SU-DHL-6 (cell line): ENCODE measurements around the gene RELL1.
A peak's percentile ranks its signal among the peaks of the same experiment; 100 is the strongest.

ENCODE experiments used
- H2AFZ ChIP-seq: fragments of 200-600 bp; sonication (generic); 2 replicates; pipeline ENCODE4 v1.6.1; 2014; ENCODE audit warnings: low read depth, mild to moderate bottlenecking, moderate library complexity, mixed read lengths, antibody characterized with exemption, low read length; ENCODE audit not compliant: severe bottlenecking
- H3F3A ChIP-seq: fragments of 200-600 bp; shearing (Covaris generic); 2 replicates; pipeline ENCODE4 v1.6.0; 2016; ENCODE audit warnings: antibody characterized with exemption, mild to moderate bottlenecking; ENCODE audit not compliant: insufficient read depth
- H3K27ac ChIP-seq: fragments of 200-600 bp; sonication (generic); 2 replicates; pipeline ENCODE4 v1.5.1; 2016; ENCODE audit warnings: low read depth, mild to moderate bottlenecking, low read length, moderate library complexity, mixed read lengths
- H3K27me3 ChIP-seq: fragments of 200-600 bp; sonication (generic), shearing (Covaris generic); 2 replicates; pipeline ENCODE4 v1.6.0; 2014; ENCODE audit warnings: mild to moderate bottlenecking, low read length
- H3K36me3 ChIP-seq: fragments of 200-600 bp; sonication (generic); 2 replicates; pipeline ENCODE4 v1.6.1; 2014; ENCODE audit warnings: mild to moderate bottlenecking, low read length, mixed read lengths
- H3K4me2 ChIP-seq: fragments of 300-600, 200-600 bp; shearing (Covaris generic), sonication (generic); 2 replicates; pipeline ENCODE4 v1.6.0; 2014; ENCODE audit warnings: low read length, low read depth, mild to moderate bottlenecking; ENCODE audit not compliant: poor library complexity, severe bottlenecking
- H3K4me3 ChIP-seq: fragments of 200-600 bp; sonication (generic); 2 replicates; pipeline ENCODE4 v1.5.1; 2014; ENCODE audit warnings: antibody characterized with exemption, low read length, mild to moderate bottlenecking, mixed read lengths; ENCODE audit not compliant: insufficient read depth, poor library complexity, severe bottlenecking
- H3K79me2 ChIP-seq: fragments of 200-600 bp; sonication (generic); 2 replicates; pipeline ENCODE4 v1.6.1; 2014; ENCODE audit warnings: mild to moderate bottlenecking, low read length, moderate library complexity; ENCODE audit not compliant: insufficient read depth
- H3K9ac ChIP-seq: fragments of 200-600 bp; sonication (generic); 2 replicates; pipeline ENCODE4 v1.7.0; 2014; ENCODE audit warnings: mild to moderate bottlenecking, low read length
- H3K9me2 ChIP-seq: fragments of 200-600 bp; sonication (generic); replicated peaks from 2 replicates; pipeline ENCODE4 v1.6.1; 2014; ENCODE audit warnings: low read length; ENCODE audit not compliant: insufficient read depth
- H3K9me3 ChIP-seq: fragments of 200-600 bp; sonication (generic); 2 replicates; pipeline ENCODE4 v1.6.1; 2014; ENCODE audit warnings: low read length, mixed read lengths; ENCODE audit not compliant: insufficient read depth
- H4K20me1 ChIP-seq: fragments of 200-600 bp; sonication (generic); 2 replicates; pipeline ENCODE4 v1.6.1; 2014; ENCODE audit warnings: low read depth, mild to moderate bottlenecking, antibody characterized with exemption, low read length, moderate library complexity, mixed read lengths
- EZH2phosphoT487 ChIP-seq: fragments of 200-600 bp; sonication (generic), shearing (Covaris generic); conservative IDR thresholded peaks from 2 replicates; pipeline ENCODE4 v1.6.1; 2018; ENCODE audit warnings: mild to moderate bottlenecking, antibody characterized with exemption, low read length, moderate library complexity, mixed read lengths
- TF ChIP-seq, protein P1 (sequence below): fragments of 200-600 bp; sonication (generic); IDR thresholded peaks from one replicate; pipeline ENCODE4 v1.5.1; 2017; ENCODE audit warnings: antibody characterized with exemption, mild to moderate bottlenecking, low read length, moderate library complexity; ENCODE audit not compliant: insufficient read depth, poor library complexity, severe bottlenecking

RELL1 gene

GRCh38 chr4:37682701-37683401 lies 3.3 kb downstream of the RELL1 start:
- Histone ChIP-seq H2AFZ (no peak overlapping the region), H3K9me2 (no peaks in the 10 kb centered on the region), H3K4me3 (no peak overlapping the region), H4K20me1 (no peaks in the 10 kb centered on the region), H3F3A (peaks cover 17% of the 10 kb centered on the region), H3K36me3 (no peaks in the 10 kb centered on the region), H3K9ac (peak overlapping the region; percentile 13; the same call in 1 of the 2 replicates), H3K27ac (peak overlapping the region; percentile 46), H3K27me3 (no peaks in the 10 kb centered on the region), H3K4me2 (peak overlapping the region; percentile 48), H3K9me3 (no peaks in the 10 kb centered on the region), H3K79me2 (peaks cover 24% of the 10 kb centered on the region)
- no peak for TF ChIP-seq EZH2phosphoT487
- TF ChIP-seq, protein P1, sequence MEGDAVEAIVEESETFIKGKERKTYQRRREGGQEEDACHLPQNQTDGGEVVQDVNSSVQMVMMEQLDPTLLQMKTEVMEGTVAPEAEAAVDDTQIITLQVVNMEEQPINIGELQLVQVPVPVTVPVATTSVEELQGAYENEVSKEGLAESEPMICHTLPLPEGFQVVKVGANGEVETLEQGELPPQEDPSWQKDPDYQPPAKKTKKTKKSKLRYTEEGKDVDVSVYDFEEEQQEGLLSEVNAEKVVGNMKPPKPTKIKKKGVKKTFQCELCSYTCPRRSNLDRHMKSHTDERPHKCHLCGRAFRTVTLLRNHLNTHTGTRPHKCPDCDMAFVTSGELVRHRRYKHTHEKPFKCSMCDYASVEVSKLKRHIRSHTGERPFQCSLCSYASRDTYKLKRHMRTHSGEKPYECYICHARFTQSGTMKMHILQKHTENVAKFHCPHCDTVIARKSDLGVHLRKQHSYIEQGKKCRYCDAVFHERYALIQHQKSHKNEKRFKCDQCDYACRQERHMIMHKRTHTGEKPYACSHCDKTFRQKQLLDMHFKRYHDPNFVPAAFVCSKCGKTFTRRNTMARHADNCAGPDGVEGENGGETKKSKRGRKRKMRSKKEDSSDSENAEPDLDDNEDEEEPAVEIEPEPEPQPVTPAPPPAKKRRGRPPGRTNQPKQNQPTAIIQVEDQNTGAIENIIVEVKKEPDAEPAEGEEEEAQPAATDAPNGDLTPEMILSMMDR = no peak

DNA sequence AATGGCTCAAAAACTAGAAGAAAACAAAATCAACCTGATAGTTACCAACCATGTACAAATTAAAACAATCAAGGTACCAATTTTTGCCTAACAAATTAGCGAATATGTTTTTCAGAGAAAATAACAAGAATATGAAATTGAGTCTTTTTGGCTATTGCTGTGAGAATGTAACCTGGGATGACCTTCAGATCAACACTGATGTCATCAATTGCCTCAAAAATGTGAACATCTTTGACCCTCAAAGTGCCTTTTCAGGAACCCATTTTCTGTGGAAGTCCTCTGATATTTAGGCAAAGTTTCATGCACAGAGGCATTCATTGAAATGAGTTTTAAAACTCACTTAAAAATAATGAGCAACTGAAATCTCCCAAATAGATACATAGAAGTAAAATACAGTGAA lies 6.1 kb downstream of the RELL1 start:
- Histone ChIP-seq H3K9ac (no peak overlapping the region), H2AFZ (no peak overlapping the region), H3K9me2 (no peaks in the 10 kb centered on the region), H3K27ac (no peak overlapping the region), H3K27me3 (no peaks in the 10 kb centered on the region), H3K4me2 (no peak overlapping the region), H3F3A (peaks cover 16% of the 10 kb centered on the region), H3K9me3 (no peaks in the 10 kb centered on the region), H3K79me2 (peaks cover 40% of the 10 kb centered on the region), H3K4me3 (no peak overlapping the region), H3K36me3 (no peaks in the 10 kb centered on the region), H4K20me1 (peaks cover 5% of the 10 kb centered on the region; the same call in 1 of the 2 replicates)
- no peak for TF ChIP-seq EZH2phosphoT487
- TF ChIP-seq, protein P1 = no peak

- Histone ChIP-seq H3K9ac (no peak overlapping the region), H3F3A (peaks cover 14% of the 10 kb centered on the region; the same call in 1 of the 2 replicates), H3K79me2 (peaks cover 34% of the 10 kb centered on the region), H3K4me2 (no peak overlapping the region), H3K9me3 (no peaks in the 10 kb centered on the region), H4K20me1 (peaks cover 5% of the 10 kb centered on the region; the same call in 1 of the 2 replicates), H3K27me3 (no peaks in the 10 kb centered on the region), H3K36me3 (no peaks in the 10 kb centered on the region), H2AFZ (no peak overlapping the region), H3K4me3 (no peak overlapping the region), H3K9me2 (no peaks in the 10 kb centered on the region), H3K27ac (no peak overlapping the region)
- TF ChIP-seq EZH2phosphoT487 = no peak
- TF ChIP-seq, protein P1 = no peak
These were observed 6.9 kb downstream of the RELL1 start for GRCh38 chr4:37679301-37679700.
